HEK293 (cell line): ENCODE measurements around the gene AIRE.

Source experiments
- CTCF ChIA-PET: fragments of 350-600 bp; formaldehyde crosslinking; extraction: SDS; loops from one replicate; lab custom pipeline; 2021; ENCODE audit warnings: antibody characterized with exemption; lab: Yijun Ruan, JAX
- POLR2A ChIA-PET: fragments of 300-600 bp; formaldehyde crosslinking; extraction: SDS; loops from one replicate; lab custom pipeline; 2020; ENCODE audit warnings: antibody characterized with exemption, inconsistent platforms; lab: Yijun Ruan, JAX
- H3K27ac ChIP-seq: fragments of 200-500 bp; sonication (Bioruptor generic); 2 replicates; pipeline ENCODE4 v1.5.1; 2014; ENCODE audit warnings: low read depth, low read length, control low read depth, inconsistent platforms; ENCODE audit errors: extremely low read depth
- H3K36me3 ChIP-seq, 2 experiments: fragments of 200-500 bp in 1 of 2; sonication (Bioruptor generic) in 1 of 2; 1 replicate in 1 of 2; 2 replicates in 1 of 2; pipeline ENCODE4 v1.5.1; 2014 to 2017; ENCODE audit warnings: inconsistent platforms in 2 of 2, low read length in 2 of 2; ENCODE audit not compliant: control insufficient read depth in 2 of 2, insufficient read depth in 1 of 2
- H3K4me1 ChIP-seq: fragments of 200-500 bp; sonication (Bioruptor generic); 2 replicates; pipeline ENCODE4 v1.5.1; 2014; ENCODE audit warnings: mild to moderate bottlenecking, low read length, inconsistent platforms; ENCODE audit not compliant: control insufficient read depth, insufficient read depth
- H3K4me3 ChIP-seq: 2 replicates; pipeline ENCODE4 v1.5.1; 2011; ENCODE audit warnings: low read depth, mild to moderate bottlenecking, control low read depth, low read length, moderate library complexity
- H3K9me3 ChIP-seq: fragments of 200-500 bp; sonication (Bioruptor generic); 2 replicates; pipeline ENCODE4 v1.5.1; 2014; ENCODE audit warnings: low read depth, low read length, inconsistent platforms; ENCODE audit not compliant: control insufficient read depth, insufficient read depth
- GFI1B ChIP-seq: fragments of 450-650 bp; formaldehyde crosslinking; IDR thresholded peaks from 2 replicates; pipeline ENCODE4 v1.5.1; 2016; ENCODE audit warnings: missing biosample characterization, missing genetic modification characterization
- KLF16 ChIP-seq: fragments of 450-650 bp; formaldehyde crosslinking; IDR thresholded peaks from 2 replicates; pipeline ENCODE4 v1.5.1; 2017; ENCODE audit warnings: missing biosample characterization, missing genetic modification characterization
- MYNN ChIP-seq: fragments of 450-650 bp; formaldehyde crosslinking; IDR thresholded peaks from 2 replicates; pipeline ENCODE4 v1.5.1; 2016; ENCODE audit warnings: missing biosample characterization, missing genetic modification characterization, borderline replicate concordance
- OVOL3 ChIP-seq: fragments of 450-650 bp; formaldehyde crosslinking; IDR thresholded peaks from 2 replicates; pipeline ENCODE4 v1.5.1; 2016; ENCODE audit warnings: missing biosample characterization, missing genetic modification characterization
- PRDM1 ChIP-seq: fragments of 450-650 bp; formaldehyde crosslinking; IDR thresholded peaks from 2 replicates; pipeline ENCODE4; 2016; ENCODE audit warnings: missing biosample characterization, missing genetic modification characterization
- SP7 ChIP-seq: fragments of 450-650 bp; formaldehyde crosslinking; IDR thresholded peaks from 2 replicates; pipeline ENCODE4 v1.5.1; 2016; ENCODE audit warnings: missing biosample characterization, missing genetic modification characterization
- TRIM28 ChIP-seq: IDR thresholded peaks from 2 replicates; pipeline ENCODE4 v1.6.1; 2011; ENCODE audit warnings: low read length, control low read depth, borderline replicate concordance
- ZFP41 ChIP-seq: fragments of 450-650 bp; formaldehyde crosslinking; IDR thresholded peaks from 2 replicates; pipeline ENCODE4 v1.5.1; 2016; ENCODE audit warnings: missing biosample characterization, missing genetic modification characterization, borderline replicate concordance
- ZIC2 ChIP-seq: fragments of 450-650 bp; formaldehyde crosslinking; IDR thresholded peaks from 2 replicates; pipeline ENCODE4 v1.5.1; 2016; ENCODE audit warnings: missing biosample characterization, missing genetic modification characterization
- ZNF169 ChIP-seq: fragments of 450-650 bp; formaldehyde crosslinking; IDR thresholded peaks from 2 replicates; pipeline ENCODE4 v1.5.1; 2016; ENCODE audit warnings: missing biosample characterization, missing genetic modification characterization
- ZNF174 ChIP-seq: fragments of 450-650 bp; formaldehyde crosslinking; IDR thresholded peaks from 2 replicates; pipeline ENCODE4 v1.5.0; 2017; ENCODE audit warnings: missing biosample characterization, mild to moderate bottlenecking, missing genetic modification characterization
- ZNF23 ChIP-seq: fragments of 450-650 bp; formaldehyde crosslinking; IDR thresholded peaks from 2 replicates; pipeline ENCODE4 v1.5.1; 2016; ENCODE audit warnings: missing biosample characterization, missing genetic modification characterization, borderline replicate concordance
- ZNF311 ChIP-seq: fragments of 450-650 bp; formaldehyde crosslinking; IDR thresholded peaks from 2 replicates; pipeline ENCODE4 v1.5.1; 2017; ENCODE audit warnings: missing biosample characterization, missing genetic modification characterization, borderline replicate concordance
- ZNF335 ChIP-seq: fragments of 450-650 bp; formaldehyde crosslinking; conservative IDR thresholded peaks from 2 replicates; pipeline ENCODE4 v1.5.1; 2016; ENCODE audit warnings: missing biosample characterization, missing genetic modification characterization
- ZNF416 ChIP-seq: fragments of 450-650 bp; formaldehyde crosslinking; IDR thresholded peaks from 2 replicates; pipeline ENCODE4 v1.5.1; 2016; ENCODE audit warnings: missing biosample characterization, missing genetic modification characterization
- ZNF501 ChIP-seq: fragments of 450-650 bp; formaldehyde crosslinking; IDR thresholded peaks from 2 replicates; pipeline ENCODE4 v1.5.1; 2016; ENCODE audit warnings: missing biosample characterization, missing genetic modification characterization
- ZNF629 ChIP-seq: fragments of 450-650 bp; formaldehyde crosslinking; IDR thresholded peaks from 2 replicates; pipeline ENCODE4 v1.5.1; 2017; ENCODE audit warnings: missing biosample characterization, missing genetic modification characterization
- ZNF707 ChIP-seq: fragments of 450-650 bp; formaldehyde crosslinking; IDR thresholded peaks from 2 replicates; pipeline ENCODE4 v1.5.1; 2016; ENCODE audit warnings: missing biosample characterization, missing genetic modification characterization
- ZNF747 ChIP-seq: fragments of 450-650 bp; formaldehyde crosslinking; IDR thresholded peaks from 2 replicates; pipeline ENCODE4 v1.5.1; 2016; ENCODE audit warnings: missing biosample characterization, missing genetic modification characterization
- ZNF76 ChIP-seq: fragments of 450-650 bp; formaldehyde crosslinking; IDR thresholded peaks from 2 replicates; pipeline ENCODE4; 2016; ENCODE audit warnings: low read depth, missing biosample characterization, missing genetic modification characterization, borderline replicate concordance
- ZNF776 ChIP-seq: fragments of 450-650 bp; formaldehyde crosslinking; IDR thresholded peaks from 2 replicates; pipeline ENCODE4 v1.5.0; 2017; ENCODE audit warnings: missing biosample characterization, missing genetic modification characterization, borderline replicate concordance
- ZNF791 ChIP-seq: fragments of 450-650 bp; formaldehyde crosslinking; IDR thresholded peaks from 2 replicates; pipeline ENCODE4 v1.5.1; 2016; ENCODE audit warnings: missing biosample characterization, missing genetic modification characterization
- TF ChIP-seq, protein P1 (sequence below): fragments of 450-650 bp; formaldehyde crosslinking; IDR thresholded peaks from 2 replicates; pipeline ENCODE4 v1.5.1; 2017; ENCODE audit warnings: missing biosample characterization, missing genetic modification characterization
- TF ChIP-seq, protein P2 (sequence below): fragments of 450-650 bp; formaldehyde crosslinking; IDR thresholded peaks from 2 replicates; pipeline ENCODE4 v1.5.1; 2016; ENCODE audit warnings: missing biosample characterization, missing genetic modification characterization
- TF ChIP-seq, protein P3 (sequence below): fragments of 450-650 bp; formaldehyde crosslinking; IDR thresholded peaks from 2 replicates; pipeline ENCODE4 v1.5.1; 2016; ENCODE audit warnings: missing biosample characterization, missing genetic modification characterization
- TF ChIP-seq, protein P4 (sequence below): fragments of 450-650 bp; formaldehyde crosslinking; IDR thresholded peaks from 2 replicates; pipeline ENCODE4 v1.5.1; 2016; ENCODE audit warnings: missing biosample characterization, missing genetic modification characterization

The AIRE gene

DNA sequence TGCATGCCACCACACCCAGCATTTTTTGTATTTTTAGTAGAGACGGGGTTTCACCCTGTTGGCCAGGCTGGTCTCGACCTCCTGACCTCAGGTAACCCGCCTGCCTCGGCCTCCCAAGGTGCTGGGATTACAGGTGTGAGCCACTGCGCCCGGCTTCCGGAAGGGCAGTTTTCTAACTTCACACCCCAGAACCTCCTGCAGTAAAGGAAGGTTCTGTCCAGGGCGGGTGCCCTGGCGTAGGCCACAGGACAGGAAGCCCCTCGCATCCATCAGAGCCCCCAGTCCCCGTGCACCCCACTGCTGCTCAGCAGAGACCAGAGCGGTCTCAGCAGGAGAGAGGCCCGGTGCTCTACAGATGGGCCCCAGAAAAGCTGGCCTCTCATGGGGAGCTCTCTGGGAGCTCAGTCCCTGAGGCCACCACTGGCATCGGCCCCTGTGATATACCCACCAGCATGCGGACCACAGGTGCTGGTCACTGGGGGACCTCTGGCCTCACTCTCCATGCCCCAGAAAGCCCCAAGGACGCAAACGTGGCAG, 19.9 kb upstream of the AIRE start:
- CTCF ChIA-PET: no interaction called here
- H3K36me3 ChIP-seq: no peaks in the 10 kb centered on the region
- no peak overlapping the region for H3K4me3 ChIP-seq
- no peaks in the 10 kb centered on the region for H3K4me1 ChIP-seq
- POLR2A ChIA-PET: no interaction called here
- TF ChIP-seq ZNF76 (tag by site-specific recombination): no peak
- no peak for TF ChIP-seq ZNF707 (tag by site-specific recombination)
- no peak for TF ChIP-seq ZNF416 (tag by site-specific recombination)
- TF ChIP-seq SP7: no peak
- TF ChIP-seq, all 188 proteins: peak for 0
- Histone ChIP-seq H3K27ac (no peak overlapping the region), H3K9me3 (no peaks in the 10 kb centered on the region)

DNA sequence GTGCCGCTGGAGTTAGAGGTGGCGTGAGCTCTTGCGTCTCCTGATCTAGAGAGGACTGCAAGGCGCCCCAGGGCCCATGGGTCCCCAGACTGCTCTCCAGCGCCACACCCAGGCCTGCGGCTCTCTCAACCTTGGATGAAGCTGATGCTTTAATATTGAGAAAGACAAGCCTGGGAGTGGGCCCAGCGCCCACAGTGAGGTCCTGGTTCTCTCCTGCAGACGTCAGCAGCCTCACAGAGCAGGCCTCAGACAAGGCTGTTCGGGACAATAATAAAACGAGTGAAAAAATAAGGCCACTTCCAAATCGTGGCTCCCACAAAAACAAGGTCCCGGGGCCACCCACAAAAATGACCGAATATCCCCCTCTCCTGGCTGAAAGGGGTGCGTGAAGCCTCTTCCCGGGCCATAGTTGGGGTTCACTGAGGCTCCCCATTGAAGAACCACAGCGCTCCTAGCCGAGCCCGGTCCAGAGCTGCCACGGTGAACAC, 18.0 kb upstream of the AIRE start:
- no peak overlapping the region for H3K27ac ChIP-seq
- TF ChIP-seq OVOL3 (no peak), ZNF335 (tag by site-specific recombination) (no peak), ZNF747 (tag by site-specific recombination) (no peak), ZNF169 (tag by site-specific recombination) (no peak), KLF16 (tag by site-specific recombination) (no peak), ZNF501 (tag by site-specific recombination) (no peak), ZNF629 (tag by site-specific recombination) (no peak), PRDM1 (tag by site-specific recombination) (no peak), ZFP41 (tag by site-specific recombination) (no peak), ZNF311 (no peak), ZNF174 (tag by site-specific recombination) (no peak), ZIC2 (no peak), MYNN (tag by site-specific recombination) (no peak)
- TF ChIP-seq, protein P1, sequence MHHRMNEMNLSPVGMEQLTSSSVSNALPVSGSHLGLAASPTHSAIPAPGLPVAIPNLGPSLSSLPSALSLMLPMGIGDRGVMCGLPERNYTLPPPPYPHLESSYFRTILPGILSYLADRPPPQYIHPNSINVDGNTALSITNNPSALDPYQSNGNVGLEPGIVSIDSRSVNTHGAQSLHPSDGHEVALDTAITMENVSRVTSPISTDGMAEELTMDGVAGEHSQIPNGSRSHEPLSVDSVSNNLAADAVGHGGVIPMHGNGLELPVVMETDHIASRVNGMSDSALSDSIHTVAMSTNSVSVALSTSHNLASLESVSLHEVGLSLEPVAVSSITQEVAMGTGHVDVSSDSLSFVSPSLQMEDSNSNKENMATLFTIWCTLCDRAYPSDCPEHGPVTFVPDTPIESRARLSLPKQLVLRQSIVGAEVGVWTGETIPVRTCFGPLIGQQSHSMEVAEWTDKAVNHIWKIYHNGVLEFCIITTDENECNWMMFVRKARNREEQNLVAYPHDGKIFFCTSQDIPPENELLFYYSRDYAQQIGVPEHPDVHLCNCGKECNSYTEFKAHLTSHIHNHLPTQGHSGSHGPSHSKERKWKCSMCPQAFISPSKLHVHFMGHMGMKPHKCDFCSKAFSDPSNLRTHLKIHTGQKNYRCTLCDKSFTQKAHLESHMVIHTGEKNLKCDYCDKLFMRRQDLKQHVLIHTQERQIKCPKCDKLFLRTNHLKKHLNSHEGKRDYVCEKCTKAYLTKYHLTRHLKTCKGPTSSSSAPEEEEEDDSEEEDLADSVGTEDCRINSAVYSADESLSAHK (tag by site-specific recombination): no peak
- TF ChIP-seq, protein P2, sequence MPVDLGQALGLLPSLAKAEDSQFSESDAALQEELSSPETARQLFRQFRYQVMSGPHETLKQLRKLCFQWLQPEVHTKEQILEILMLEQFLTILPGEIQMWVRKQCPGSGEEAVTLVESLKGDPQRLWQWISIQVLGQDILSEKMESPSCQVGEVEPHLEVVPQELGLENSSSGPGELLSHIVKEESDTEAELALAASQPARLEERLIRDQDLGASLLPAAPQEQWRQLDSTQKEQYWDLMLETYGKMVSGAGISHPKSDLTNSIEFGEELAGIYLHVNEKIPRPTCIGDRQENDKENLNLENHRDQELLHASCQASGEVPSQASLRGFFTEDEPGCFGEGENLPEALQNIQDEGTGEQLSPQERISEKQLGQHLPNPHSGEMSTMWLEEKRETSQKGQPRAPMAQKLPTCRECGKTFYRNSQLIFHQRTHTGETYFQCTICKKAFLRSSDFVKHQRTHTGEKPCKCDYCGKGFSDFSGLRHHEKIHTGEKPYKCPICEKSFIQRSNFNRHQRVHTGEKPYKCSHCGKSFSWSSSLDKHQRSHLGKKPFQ (tag by site-specific recombination): no peak
- ChIA-PET CTCF (interaction anchor here (0.7 to 1.8 kb wide), 2 partner anchors 30 to 43 kb away, joined by 3 to 8 read pairs; no protein-coding TSS in a partner anchor), POLR2A (interaction anchor here (0.6 kb wide), 1 partner anchor 225 kb away, joined by 3 read pairs; no protein-coding TSS in a partner anchor)
- no peaks in the 10 kb centered on the region for H3K9me3 ChIP-seq
- H3K36me3 ChIP-seq: no peaks in the 10 kb centered on the region
- no peak overlapping the region for H3K4me3 ChIP-seq
- H3K4me1 ChIP-seq: no peaks in the 10 kb centered on the region

DNA sequence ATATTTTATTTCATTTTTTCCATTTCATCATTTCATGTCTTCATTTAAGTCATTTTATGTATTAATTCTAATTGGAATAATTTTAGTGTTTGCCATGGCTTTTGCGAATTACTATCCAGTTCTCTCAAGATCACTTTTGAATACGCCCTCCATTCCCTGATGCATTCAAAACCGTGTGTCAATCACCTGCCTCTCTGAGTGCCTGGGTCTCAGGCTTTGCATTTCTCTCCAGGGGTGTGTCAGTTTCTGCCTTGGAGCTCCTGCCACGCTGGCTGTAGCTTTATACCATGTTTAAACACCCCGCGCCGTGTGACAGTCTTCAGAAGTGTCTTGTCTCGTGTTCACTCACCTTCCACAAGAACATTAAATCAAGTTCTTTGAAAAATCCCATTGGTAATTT, 16.6 kb upstream of the AIRE start:
- POLR2A ChIA-PET: no interaction called here
- TF ChIP-seq ZNF747 (tag by site-specific recombination) (no peak), ZNF776 (no peak), ZNF791 (tag by site-specific recombination) (no peak), GFI1B (tag by site-specific recombination) (no peak), TRIM28 (no peak), ZNF23 (tag by site-specific recombination) (no peak)
- TF ChIP-seq, protein P3, sequence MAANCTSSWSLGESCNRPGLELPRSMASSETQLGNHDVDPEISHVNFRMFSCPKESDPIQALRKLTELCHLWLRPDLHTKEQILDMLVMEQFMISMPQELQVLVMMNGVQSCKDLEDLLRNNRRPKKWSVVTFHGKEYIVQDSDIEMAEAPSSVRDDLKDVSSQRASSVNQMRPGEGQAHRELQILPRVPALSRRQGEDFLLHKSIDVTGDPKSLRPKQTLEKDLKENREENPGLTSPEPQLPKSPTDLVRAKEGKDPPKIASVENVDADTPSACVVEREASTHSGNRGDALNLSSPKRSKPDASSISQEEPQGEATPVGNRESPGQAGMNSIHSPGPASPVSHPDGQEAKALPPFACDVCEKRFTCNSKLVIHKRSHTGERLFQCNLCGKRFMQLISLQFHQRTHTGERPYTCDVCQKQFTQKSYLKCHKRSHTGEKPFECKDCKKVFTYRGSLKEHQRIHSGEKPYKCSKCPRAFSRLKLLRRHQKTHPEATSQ (tag by site-specific recombination): no peak
- TF ChIP-seq, protein P4, sequence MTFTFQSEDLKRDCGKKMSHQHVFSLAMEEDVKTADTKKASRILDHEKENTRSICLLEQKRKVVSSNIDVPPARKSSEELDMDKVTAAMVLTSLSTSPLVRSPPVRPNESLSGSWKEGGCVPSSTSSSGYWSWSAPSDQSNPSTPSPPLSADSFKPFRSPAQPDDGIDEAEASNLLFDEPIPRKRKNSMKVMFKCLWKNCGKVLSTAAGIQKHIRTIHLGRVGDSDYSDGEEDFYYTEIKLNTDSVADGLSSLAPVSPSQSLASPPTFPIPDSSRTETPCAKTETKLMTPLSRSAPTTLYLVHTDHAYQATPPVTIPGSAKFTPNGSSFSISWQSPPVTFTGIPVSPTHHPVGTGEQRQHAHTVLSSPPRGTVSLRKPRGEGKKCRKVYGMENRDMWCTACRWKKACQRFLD: no peak

More for the DNA sequence above, 16.6 kb upstream of the AIRE start:
- Histone ChIP-seq H3K9me3 (no peaks in the 10 kb centered on the region), H3K4me3 (no peak overlapping the region), H3K4me1 (no peaks in the 10 kb centered on the region), H3K27ac (no peak overlapping the region), H3K36me3 (no peaks in the 10 kb centered on the region)
- CTCF ChIA-PET: interaction anchor here (0.6 kb wide), 1 partner anchor 254 kb away, joined by 3 read pairs; no protein-coding TSS in a partner anchor
